GM21619 (cell line): Measurements from ENCODE around the gene ZNF783.
"Not testable (repeated sequence)": the region's sequence is repeated elsewhere in the genome, so short reads cannot be mapped to it uniquely, and the experiment has no call there.

Experiments
- ATAC-seq: cut with Tn5 transposase; IDR thresholded peaks from one replicate; pipeline ENCODE4 v1.9.1; 2021; ENCODE audit not compliant: unreplicated experiment

The ZNF783 gene

GRCh38 chr7:149297034-149297755, 35.2 kb downstream of the ZNF783 start:
- ATAC-seq: no peak

GRCh38 chr7:149300620-149301285, 38.8 kb downstream of the ZNF783 start:
- no peak for ATAC-seq

DNA sequence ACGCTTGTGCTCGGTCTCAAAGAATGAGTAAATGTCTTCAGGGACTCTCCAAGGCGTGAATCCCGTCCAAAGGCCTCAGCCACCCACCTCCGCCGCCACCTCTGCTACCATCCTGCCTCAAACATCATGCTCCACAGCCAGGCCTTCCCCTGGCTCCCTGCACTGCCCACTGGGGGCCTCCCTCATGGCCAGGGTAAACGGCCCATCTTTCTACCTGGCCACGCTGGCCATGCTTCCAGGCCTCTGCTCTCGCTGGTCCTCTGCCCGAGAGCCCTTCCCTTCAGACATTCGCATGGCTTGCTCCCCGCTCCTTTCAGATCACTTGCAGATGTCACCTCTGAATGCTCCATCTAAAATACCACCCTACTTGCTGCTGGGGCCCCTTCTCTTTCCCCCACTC, 40.2 kb downstream of the ZNF783 start:
- no peak for ATAC-seq

GRCh38 chr7:149302865-149303264, 40.9 kb downstream of the ZNF783 start:
- no peak for ATAC-seq

GRCh38 chr7:149304006-149304405, 42.0 kb downstream of the ZNF783 start:
- no peak for ATAC-seq

DNA sequence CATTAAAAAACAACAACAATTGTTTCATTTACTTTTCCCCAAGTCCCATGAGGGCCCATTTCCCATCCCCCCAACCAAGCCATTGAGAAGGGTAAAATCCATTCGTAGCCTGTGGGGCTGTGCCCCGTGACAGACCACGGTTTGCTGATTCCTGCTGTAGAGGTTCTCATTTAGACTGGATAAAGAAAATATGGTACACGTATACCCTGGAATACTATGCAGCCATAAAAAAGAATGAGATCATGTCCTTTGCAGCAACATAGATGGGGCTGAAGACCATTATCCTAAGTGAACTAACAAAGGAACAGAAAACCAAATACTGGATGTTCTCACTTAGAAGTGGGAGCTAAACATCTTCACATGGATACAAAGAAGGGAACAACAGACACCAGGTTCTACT, 44.9 kb downstream of the ZNF783 start:
- ATAC-seq: no peak

- no peak for ATAC-seq
Observed at GRCh38 chr7:149307775-149308501, 45.9 kb downstream of the ZNF783 start.

DNA sequence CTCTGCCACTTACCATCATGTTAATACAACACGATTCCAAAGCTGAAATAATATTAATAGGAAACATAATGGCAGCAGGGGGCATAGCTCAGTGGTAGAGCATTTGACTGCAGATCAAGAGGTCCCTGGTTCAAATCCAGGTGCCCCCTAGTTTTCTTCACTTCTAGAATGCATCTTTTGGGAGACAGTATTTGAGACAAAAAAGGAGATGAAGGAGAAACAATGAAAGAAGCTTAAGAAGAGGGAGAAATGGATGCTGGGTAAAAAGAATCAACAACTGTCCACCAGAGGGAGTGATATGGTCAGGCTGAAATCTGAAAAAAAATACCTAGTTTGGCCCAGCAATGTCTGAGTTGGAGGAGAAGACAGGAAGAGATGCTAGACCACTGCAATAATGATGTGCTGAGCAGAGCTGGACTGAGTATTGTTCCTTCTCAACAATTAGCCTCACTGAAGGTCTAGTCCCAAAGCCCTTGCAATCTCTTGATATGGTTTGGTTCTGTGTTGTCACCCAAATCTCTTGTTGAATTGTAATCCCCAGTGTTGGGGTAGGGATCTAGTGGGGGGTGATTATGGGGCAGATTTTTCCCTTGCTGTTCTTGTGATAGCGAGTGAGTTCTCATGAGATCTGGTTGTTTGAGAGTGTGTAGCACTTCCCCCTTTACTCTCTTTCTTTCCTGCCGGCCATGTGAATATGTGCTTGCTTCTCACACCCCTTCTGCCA, 48.3 kb downstream of the ZNF783 start:
- no peak for ATAC-seq

- ATAC-seq: no peak
Observed at GRCh38 chr7:149310990-149311573, 49.1 kb downstream of the ZNF783 start.

DNA sequence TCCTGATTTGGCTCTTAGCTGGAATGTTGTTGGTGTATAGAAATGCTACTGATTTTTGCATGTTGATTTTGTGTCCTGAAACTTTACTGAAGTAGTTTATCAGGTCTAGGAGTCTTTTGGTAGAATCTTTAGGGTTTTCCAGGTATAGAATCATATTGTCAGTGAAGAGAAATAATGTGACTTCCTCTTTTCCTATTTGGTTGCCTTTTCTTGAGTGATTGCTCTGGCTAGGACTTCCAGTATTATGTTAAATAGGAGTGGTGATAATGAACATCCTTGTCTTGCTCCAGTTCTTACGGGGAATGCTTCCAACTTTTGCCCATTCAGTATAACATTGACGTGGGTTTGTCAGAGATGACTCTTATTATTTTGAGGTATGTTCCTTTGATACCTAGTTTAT, 52.0 kb downstream of the ZNF783 start:
- no peak for ATAC-seq

DNA sequence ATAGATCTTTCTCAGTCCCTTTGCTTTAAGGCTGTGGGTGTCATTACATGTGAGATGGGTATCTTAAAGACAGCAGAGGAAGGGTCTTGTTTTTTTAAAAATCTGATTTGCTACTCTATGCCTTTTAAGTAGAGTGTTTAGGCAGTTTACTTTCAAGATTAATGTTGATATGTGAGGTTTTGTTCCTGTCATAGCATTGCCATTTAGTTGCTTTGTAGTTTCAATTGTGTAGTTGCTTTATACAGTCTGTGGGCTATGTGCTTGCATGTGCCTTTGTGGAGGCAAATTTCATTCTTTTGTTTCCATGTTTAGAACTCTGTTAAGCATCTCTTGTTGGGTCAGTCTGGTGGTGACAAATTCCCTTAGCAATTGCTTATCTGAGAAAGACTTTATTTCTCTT, 54.6 kb downstream of the ZNF783 start:
- ATAC-seq: no peak

DNA sequence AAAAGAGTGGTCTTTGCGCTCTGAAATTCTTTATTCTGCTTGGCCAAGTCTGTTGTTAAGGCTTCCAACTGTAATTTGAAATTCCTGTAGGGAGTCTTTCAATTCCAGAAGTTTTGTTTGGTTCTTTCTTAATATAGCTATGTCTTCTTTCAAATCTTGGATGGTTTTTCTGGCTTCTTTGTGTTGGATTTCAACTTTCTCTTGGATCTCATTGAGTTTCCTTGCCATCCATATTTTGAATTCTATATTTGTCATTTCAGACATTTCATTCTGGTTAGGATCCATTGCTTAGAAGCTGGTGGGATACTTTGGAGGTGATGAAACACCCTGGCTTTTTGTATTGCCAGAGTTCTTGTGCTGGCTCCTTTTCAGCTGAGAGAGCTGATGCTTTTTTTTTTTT, 55.5 kb downstream of the ZNF783 start:
- no peak for ATAC-seq

- no peak for ATAC-seq
Observed at GRCh38 chr7:149317986-149318672, 56.1 kb downstream of the ZNF783 start.

GRCh38 chr7:149319376-149319775, 57.4 kb downstream of the ZNF783 start:
- ATAC-seq: no peak

GRCh38 chr7:149320313-149321124, 58.5 kb downstream of the ZNF783 start:
- no peak for ATAC-seq

DNA sequence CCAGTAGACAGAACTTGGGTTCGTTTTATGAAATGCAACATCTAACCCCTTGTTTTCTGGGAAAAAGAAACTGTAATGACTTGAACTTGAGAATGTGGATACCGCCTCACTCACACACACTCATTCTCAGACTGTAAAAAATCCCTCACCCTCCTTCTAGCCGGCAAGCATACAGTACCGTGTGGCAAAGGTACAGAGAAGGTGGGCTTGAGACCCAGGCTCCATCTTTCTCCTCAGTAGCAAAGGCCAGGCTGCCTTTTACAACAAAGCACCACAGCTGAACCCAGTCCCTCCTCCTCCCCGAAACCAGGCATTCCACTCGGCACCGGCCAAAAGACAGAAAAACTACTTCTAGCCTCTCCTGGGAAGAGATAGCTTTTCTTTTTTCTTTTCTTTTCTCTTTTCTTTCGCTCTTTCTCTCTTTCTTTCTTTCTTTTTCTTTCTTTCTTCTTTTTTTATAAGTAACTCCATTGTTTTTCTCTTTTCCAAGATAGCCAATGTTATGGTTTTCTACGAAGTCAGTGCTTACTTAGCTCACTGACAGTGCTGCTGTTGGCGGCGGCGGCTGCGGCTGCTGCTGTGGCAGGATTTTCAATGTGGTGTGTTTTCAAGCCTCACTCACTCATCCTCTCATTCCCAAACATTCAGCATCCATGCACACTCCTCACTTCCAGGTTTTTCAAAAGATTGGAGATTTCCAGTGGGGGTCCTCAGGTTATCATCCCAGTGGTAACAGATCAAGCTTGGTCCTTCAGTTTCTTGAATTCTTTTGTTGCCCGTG, 59.3 kb downstream of the ZNF783 start:
- ATAC-seq: not testable (repeated sequence)

GRCh38 chr7:149321978-149322541, 60.1 kb downstream of the ZNF783 start:
- ATAC-seq: no peak

DNA sequence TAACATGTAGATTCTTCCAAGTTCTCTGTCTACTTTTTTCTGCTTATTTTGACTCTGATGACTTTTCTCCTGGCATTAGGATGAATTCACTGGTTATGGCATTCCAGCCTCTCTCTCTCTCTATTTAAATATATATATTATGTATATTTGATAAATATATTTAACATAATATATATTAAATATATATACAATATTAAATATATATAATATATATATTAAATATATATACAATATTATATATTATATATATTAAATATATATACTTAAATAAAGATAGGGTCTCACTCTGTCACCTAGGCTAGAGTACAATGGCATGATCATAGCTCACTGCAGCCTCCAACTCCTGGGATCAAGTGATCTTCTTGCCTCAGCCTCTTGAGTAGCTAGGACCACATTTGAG, 60.7 kb downstream of the ZNF783 start:
- ATAC-seq: no peak

DNA sequence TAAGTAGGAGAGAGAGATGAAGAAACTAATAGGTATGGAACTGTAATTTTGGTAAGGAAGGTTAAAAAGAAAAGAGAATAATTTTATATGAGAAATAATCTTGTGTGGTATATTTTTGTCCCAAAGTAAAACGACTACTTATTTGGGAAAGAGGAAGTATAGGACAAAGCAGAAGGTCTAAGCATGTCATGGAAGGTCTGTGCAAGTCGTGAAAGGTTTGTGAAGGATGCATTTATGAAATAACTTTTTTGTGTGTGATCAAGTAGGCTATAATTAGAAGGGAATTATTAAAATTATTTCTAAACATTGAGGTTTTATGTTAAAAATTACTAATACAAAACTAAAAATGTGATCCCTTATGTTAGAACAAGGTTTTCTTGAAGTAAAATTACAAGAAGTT, 63.3 kb downstream of the ZNF783 start:
- ATAC-seq: no peak
